Peyer's patch (tissue), 4 donors: ENCODE results near the gene RNF111. TPM values are rescaled to one million over a fixed set of nuclear protein-coding genes. Genes with fewer than 3 reads are reported as not detected.
A peak's percentile ranks its signal among the peaks of the same experiment; 100 is the strongest.

Source experiments
- DNase-seq, 3 donors: peaks; one replicate each; pipeline ENCODE4 v3.0.0-alpha.2; 2017 to 2019
- H3K27ac ChIP-seq, 4 donors: fragments of 200-600 bp; sonication (generic); one replicate each; pipeline ENCODE4 v1.5.1; 2016 to 2019
- H3K27me3 ChIP-seq, 2 donors: fragments of 200-600 bp; sonication (generic); one replicate each; pipeline ENCODE4 v1.5.1; 2019
- H3K36me3 ChIP-seq, 3 donors: fragments of 200-600 bp; sonication (generic); one replicate each; pipeline ENCODE4 v1.5.1; 2016 to 2019
- H3K4me1 ChIP-seq, 4 donors: fragments of 200-600 bp; sonication (generic); one replicate each; pipeline ENCODE4 v1.5.1; 2016 to 2019
- H3K4me3 ChIP-seq, 4 donors: fragments of 200-600 bp; sonication (generic); 1 replicate in 3 of 4; 2 replicates in 1 of 4; pipeline ENCODE4 v1.5.1; 2016 to 2019; ENCODE audit warnings: mild to moderate bottlenecking in 1 of 4
- H3K9me3 ChIP-seq, 4 donors: fragments of 200-600 bp; sonication (generic); one replicate each; pipeline ENCODE4 v1.5.1; 2016 to 2019; ENCODE audit warnings: mild to moderate bottlenecking in 1 of 4
- POLR2A ChIP-seq, 2 donors: fragments of 450-650 bp; IDR thresholded peaks; one replicate each; pipeline ENCODE4 v1.5.1; 2017; ENCODE audit warnings: antibody characterized with exemption in 2 of 2, mild to moderate bottlenecking in 2 of 2, moderate library complexity in 2 of 2
- total RNA-seq, 4 donors: library from RNA; depleted of rRNA; stranded (reverse); fragments of >200 nt; gene quantifications; one replicate each; pipeline ENCODE4 v1.1.0, GENCODE V29; 2016
- TF ChIP-seq, protein P1 (sequence below), 6 experiments: fragments of 450-650 bp in 4 of 6; fragments of 200-600 bp in 2 of 6; sonication (generic) in 1 of 6; IDR thresholded peaks; one replicate each; pipeline ENCODE4 v1.5.1; 2017 to 2019; ENCODE audit warnings: antibody characterized with exemption in 6 of 6, mild to moderate bottlenecking in 3 of 6, moderate library complexity in 1 of 6

RNF111 gene
- total RNA-seq, 4 donors from 2014 or later = 24.5 to 45.4 (median 28.4) TPM

- peak overlapping the region in 1 of 4 donors; percentile 27 for H3K27ac ChIP-seq
These were observed 144.6 kb downstream of the RNF111 start for GRCh38 chr15:59131969-59132562.

GRCh38 chr15:59133929-59134427 is 146.5 kb downstream of the RNF111 start:
- no peaks in the 10 kb centered on the region for H3K4me1 ChIP-seq
- TF ChIP-seq POLR2A (IDR thresholded peaks at IDR 0.05) = no peak
- TF ChIP-seq, protein P1, sequence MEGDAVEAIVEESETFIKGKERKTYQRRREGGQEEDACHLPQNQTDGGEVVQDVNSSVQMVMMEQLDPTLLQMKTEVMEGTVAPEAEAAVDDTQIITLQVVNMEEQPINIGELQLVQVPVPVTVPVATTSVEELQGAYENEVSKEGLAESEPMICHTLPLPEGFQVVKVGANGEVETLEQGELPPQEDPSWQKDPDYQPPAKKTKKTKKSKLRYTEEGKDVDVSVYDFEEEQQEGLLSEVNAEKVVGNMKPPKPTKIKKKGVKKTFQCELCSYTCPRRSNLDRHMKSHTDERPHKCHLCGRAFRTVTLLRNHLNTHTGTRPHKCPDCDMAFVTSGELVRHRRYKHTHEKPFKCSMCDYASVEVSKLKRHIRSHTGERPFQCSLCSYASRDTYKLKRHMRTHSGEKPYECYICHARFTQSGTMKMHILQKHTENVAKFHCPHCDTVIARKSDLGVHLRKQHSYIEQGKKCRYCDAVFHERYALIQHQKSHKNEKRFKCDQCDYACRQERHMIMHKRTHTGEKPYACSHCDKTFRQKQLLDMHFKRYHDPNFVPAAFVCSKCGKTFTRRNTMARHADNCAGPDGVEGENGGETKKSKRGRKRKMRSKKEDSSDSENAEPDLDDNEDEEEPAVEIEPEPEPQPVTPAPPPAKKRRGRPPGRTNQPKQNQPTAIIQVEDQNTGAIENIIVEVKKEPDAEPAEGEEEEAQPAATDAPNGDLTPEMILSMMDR (IDR thresholded peaks at IDR 0.05) = no peak
- no peak overlapping the region for H3K27ac ChIP-seq
- no peak for DNase-seq
- H3K27me3 ChIP-seq = no peaks in the 10 kb centered on the region
- peaks cover 0 to 53% (median 0%) of the 10 kb centered on the region in 3 donors for H3K36me3 ChIP-seq
- no peaks in the 10 kb centered on the region for H3K9me3 ChIP-seq
- H3K4me3 ChIP-seq = no peak overlapping the region

More at GRCh38 chr15:59131969-59132562, 144.6 kb downstream of the RNF111 start:
- Histone ChIP-seq H3K4me3 (no peak overlapping the region), H3K4me1 (no peaks in the 10 kb centered on the region), H3K36me3 (peaks cover 0 to 33% (median 0%) of the 10 kb centered on the region in 3 donors), H3K9me3 (no peaks in the 10 kb centered on the region), H3K27me3 (no peaks in the 10 kb centered on the region)
- DNase-seq = no peak
- TF ChIP-seq POLR2A (IDR thresholded peaks at IDR 0.05) = no peak
- TF ChIP-seq, protein P1 (IDR thresholded peaks at IDR 0.05) = no peak

GRCh38 chr15:59137566-59137965 is 150.1 kb downstream of the RNF111 start:
- H3K27ac ChIP-seq = no peak overlapping the region
- H3K4me1 ChIP-seq = no peaks in the 10 kb centered on the region
- no peaks in the 10 kb centered on the region for H3K27me3 ChIP-seq
- DNase-seq = no peak
- H3K9me3 ChIP-seq = no peaks in the 10 kb centered on the region
- H3K36me3 ChIP-seq = peaks cover 0 to 52% (median 0%) of the 10 kb centered on the region in 3 donors
- TF ChIP-seq POLR2A (IDR thresholded peaks at IDR 0.05) = no peak
- TF ChIP-seq, protein P1 (IDR thresholded peaks at IDR 0.05) = no peak
- H3K4me3 ChIP-seq = no peak overlapping the region

GRCh38 chr15:59138243-59138642 is 150.8 kb downstream of the RNF111 start:
- Histone ChIP-seq H3K4me1 (no peaks in the 10 kb centered on the region), H3K36me3 (peaks cover 0 to 55% (median 0%) of the 10 kb centered on the region in 3 donors), H3K9me3 (no peaks in the 10 kb centered on the region), H3K27ac (no peak overlapping the region), H3K4me3 (no peak overlapping the region), H3K27me3 (no peaks in the 10 kb centered on the region)
- no peak for TF ChIP-seq POLR2A (IDR thresholded peaks at IDR 0.05)
- TF ChIP-seq, protein P1 (IDR thresholded peaks at IDR 0.05) = peak; percentile 31 to 71 (median 63)
- DNase-seq = peak; percentile 63 to 81 (median 72)

DNA sequence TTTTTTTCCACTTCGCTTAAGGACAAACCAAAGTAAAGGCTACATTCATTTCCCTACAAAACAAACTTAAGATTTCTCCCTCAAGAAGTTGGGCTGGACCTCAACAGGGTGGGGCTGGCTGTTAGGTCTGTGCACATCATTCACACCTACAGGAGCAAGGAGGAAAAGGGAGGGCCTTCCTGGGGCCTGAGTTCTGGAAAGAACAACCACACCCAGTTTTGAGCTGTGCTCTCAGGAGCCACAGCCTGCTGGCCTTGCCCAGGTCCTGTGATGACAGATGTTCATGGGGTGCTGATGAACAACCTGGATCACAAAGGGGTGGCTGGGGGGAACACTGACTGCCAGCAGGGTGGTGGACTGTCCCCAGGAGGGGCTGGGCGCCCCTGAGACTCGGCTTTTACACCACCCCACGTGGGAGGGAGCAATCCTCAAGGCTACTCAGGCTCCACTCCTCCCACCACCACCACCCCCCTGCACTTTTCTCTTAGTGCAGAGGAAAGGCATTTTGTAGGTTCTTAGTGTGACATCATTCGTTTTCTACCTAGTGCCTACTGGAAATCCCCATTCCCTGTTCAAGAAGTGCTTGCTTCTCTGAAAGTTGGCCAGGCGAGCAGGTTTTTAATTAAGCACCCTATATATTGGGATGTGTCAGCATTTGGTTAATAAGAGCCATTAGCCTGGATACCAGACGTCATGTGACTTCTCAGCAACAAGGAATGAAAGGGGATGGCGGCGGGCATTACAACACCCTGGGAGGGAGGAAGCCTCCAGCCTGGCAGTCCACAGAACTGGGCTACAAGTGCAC is 153.2 kb downstream of the RNF111 start:
- DNase-seq = no peak
- H3K36me3 ChIP-seq = peaks cover 0 to 66% (median 0%) of the 10 kb centered on the region in 3 donors
- no peaks in the 10 kb centered on the region for H3K9me3 ChIP-seq
- no peaks in the 10 kb centered on the region for H3K4me1 ChIP-seq
- TF ChIP-seq, protein P1 (IDR thresholded peaks at IDR 0.05) = no peak
- no peak overlapping the region for H3K4me3 ChIP-seq
- no peaks in the 10 kb centered on the region for H3K27me3 ChIP-seq
- H3K27ac ChIP-seq = no peak overlapping the region
